GM18502 (cell line): Measurements from ENCODE around the gene FAHD2A.
"Not testable (repeated sequence)": the region's sequence is repeated elsewhere in the genome, so short reads cannot be mapped to it uniquely, and the experiment has no call there.

Source experiments
- ATAC-seq: cut with Tn5 transposase; IDR thresholded peaks from one replicate; pipeline ENCODE4 v1.9.1; 2021; ENCODE audit warnings: mild to moderate bottlenecking; ENCODE audit not compliant: unreplicated experiment, poor library complexity

The FAHD2A gene, protein sequence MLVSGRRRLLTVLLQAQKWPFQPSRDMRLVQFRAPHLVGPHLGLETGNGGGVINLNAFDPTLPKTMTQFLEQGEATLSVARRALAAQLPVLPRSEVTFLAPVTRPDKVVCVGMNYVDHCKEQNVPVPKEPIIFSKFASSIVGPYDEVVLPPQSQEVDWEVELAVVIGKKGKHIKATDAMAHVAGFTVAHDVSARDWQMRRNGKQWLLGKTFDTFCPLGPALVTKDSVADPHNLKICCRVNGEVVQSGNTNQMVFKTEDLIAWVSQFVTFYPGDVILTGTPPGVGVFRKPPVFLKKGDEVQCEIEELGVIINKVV

DNA sequence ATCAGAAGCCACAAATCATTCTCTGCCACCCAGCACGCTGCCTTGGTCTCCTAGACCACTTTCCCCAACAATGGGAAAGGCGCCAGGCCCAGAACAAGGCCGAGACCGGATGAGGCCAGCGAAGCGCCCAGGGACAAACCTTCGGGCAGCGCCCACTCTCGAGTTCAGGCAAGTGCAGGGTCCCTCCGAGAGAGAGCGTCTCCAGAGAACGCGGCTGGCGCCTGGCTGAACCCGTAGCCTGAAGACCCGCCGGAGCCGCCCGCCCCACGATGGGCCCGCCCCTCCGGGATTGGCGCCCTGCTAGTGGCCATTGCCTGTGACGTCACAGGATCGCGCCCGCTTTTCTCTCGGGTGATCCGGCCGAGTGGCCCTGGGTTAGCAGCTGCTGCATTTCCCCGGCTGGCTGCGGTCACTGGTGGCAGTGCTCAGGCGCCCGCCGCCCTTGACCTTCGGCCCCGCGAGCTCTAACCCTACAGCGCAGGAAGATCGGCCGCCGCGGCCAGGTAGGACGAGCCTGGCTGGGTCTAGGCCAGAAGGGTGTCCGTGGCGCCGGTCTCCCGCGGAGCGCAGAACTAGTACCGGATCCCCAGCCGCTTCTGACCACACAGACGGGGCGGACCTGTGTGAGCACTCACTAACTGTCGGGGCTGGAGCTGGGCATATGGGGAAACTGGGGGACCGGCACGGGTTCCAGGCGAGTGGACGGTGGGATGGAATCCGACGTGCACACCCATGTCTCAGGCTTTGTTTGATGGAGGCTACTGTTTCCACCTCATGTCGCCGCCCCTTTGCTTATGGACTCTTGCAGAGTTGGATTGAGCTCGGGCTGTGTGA lies at the start of gene FAHD2A:
Gene FAHD2A (plus strand): TSS at position 339 of the 834 bp plus-strand sequence. CDS start 2,851 bp downstream, outside the sequence.
- peak; percentile 95 for ATAC-seq

DNA sequence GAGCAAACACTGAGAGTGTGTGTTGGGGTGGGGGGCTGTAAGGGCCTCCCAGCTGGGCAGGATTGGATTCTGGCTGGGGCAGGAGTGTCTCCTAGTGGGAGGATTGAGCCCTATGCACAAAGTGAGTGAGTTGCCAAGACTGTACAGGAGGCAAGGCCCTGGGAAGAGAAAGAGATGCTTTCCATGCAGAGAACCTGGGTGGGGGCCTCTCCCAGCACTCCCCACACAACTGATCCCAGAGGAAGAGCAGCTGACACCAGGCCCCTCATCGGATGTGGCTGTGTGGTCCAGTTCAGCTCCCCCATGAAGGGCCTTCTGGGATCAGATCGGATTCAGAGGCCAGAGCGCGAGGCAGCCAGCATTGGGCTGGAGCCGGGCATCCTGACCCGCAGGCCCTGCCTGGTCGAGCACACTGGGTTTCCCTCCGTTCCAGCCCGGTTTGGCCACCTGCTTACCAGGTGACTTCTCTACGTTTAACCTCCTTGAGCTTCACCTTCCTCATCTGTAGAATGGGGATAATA lies 49.4 kb upstream of the FAHD2A start:
- no peak for ATAC-seq

- no peak for ATAC-seq
Measured at GRCh38 chr2:95353613-95354468, 48.7 kb upstream of the FAHD2A start.

GRCh38 chr2:95354469-95354901 lies 48.0 kb upstream of the FAHD2A start:
- ATAC-seq: no peak

DNA sequence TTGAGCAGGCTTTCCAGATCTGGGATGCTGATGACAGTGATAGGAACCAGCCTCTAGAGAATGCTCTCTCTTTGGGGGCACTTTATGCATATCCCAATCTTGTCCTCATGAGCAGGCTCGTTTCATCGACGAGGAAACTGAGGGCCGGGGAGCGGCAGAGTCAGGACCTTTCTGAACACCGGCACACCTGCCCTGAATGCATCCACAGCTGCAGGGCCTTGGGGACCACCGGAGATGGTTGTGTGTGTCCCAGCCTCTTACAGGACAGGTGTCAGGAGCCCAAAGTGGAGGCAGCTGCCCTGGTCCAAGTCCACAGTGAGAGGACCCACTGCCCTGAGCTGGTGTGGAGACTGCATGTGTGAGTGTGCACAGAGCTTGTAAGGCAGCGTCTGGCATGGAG lies 47.6 kb upstream of the FAHD2A start:
- ATAC-seq: no peak

GRCh38 chr2:95355486-95355885 lies 47.0 kb upstream of the FAHD2A start:
- ATAC-seq: not testable (repeated sequence)

DNA sequence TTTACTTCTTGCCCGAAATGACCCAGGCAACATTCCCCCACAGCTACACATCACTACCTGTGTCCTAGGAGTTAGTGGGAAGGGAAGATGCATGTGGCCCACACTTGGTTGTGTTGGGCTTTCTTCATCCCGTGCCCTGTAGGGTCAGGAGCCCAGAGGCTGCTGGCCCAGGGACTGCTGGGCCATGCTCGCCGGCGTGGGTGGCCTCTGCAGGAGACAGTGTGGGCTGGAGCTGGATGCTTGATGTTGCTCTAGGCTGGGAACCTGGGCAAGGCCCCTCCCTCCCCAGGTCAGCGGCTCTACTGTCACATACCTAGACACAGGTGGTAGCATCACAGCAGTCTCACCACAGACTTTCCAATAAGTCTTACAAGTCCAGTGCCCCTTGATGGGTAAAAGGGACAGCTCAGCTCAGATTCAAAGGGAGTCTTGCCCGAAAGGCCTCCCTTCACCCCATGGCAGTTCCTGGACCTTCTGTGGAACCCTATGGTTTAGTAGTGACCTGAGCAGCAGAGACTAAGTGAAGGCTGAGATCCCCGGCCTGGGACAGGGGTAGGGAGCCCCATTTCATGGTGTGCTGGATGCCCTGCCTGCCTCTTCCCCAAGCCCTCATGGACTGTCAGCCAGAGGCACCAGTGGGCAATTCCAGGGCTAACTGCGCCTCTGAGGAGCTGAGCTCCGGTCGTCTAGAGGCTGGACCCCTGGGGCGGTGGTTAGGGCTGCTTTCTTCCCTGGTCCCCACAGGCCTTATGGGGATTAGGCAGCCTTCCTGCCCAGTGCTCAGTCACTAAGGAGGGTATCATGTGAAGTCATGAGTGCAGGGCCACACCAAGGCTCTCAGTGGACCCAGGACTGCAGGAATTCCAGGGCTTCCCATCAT lies 45.4 kb upstream of the FAHD2A start:
- no peak for ATAC-seq

- ATAC-seq: no peak
Measured at GRCh38 chr2:95357717-95358280, 44.7 kb upstream of the FAHD2A start.

GRCh38 chr2:95359031-95359430 lies 43.5 kb upstream of the FAHD2A start:
- ATAC-seq: no peak

- no peak for ATAC-seq
Measured at GRCh38 chr2:95359501-95359930, 43.0 kb upstream of the FAHD2A start.

GRCh38 chr2:95361216-95361980 lies 41.1 kb upstream of the FAHD2A start:
- ATAC-seq: no peak

DNA sequence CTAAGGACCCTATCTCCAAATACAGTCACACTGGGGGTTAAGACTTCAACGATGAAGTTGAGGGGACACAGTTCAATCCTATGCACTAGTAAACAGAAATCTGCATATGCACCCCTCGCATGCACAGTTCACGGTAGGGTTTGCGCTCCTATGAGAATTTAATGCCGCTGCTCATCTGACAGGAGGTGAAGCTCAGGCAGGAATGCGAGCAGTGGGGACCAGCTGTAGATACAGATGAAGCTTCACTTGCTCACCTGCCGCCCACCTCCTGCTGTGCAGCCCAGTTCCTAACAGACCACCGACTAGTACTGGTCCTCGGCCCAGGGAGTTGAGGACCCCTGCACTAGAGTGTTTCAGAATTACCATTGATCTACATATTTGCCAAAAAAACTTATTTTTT lies 40.0 kb upstream of the FAHD2A start:
- ATAC-seq: no peak

- ATAC-seq: no peak
Measured at GRCh38 chr2:95366514-95366913, 36.0 kb upstream of the FAHD2A start.

DNA sequence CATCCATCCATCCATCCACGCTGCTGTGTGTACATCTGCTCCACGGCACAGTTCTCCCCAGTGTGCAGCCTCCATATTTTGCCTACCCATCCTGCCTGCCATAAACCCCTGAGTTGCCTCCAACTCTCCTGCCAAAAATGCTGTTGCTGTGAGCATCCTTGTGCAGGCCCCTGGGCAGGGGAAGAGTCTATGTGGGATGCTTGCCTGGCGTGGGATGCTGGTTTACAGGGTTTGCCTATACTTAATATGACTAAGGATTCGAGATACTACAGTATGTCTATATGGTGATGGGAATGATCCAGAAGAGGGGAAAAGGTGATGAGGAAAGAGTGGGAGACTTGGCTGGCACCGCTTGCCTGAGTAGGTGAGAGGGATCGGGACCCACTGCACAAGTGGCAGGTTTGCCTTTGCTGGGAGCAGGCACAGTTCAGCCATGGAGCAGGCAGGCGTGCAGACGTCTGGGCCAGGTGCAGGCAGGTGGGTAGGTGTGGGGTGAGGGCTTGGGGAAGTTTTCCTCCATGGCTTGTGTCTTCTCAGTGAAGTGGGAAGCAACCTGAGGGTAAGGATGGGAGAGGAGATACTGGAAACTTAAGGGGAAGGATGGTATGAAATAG lies 30.2 kb upstream of the FAHD2A start:
- ATAC-seq: no peak

DNA sequence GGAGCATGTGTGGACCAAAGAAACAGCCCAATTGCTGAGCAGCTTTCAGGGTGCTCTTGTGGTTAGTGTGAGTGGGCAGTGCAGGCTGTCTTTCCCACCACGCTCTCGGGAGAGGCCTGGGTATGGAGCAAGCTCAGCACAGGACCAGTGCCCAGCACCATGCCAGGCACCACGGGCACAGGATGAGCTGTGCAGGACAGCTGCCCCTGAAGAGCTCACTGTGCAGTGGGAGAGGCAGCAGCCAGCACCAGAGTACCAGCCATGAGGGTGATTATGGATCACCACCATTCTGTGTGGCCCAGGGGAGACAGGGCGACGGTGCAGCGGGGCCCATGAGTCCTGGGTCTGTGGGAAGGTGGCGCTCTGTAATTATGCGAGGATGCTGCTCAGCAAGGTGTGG lies 29.7 kb upstream of the FAHD2A start:
- ATAC-seq: no peak

DNA sequence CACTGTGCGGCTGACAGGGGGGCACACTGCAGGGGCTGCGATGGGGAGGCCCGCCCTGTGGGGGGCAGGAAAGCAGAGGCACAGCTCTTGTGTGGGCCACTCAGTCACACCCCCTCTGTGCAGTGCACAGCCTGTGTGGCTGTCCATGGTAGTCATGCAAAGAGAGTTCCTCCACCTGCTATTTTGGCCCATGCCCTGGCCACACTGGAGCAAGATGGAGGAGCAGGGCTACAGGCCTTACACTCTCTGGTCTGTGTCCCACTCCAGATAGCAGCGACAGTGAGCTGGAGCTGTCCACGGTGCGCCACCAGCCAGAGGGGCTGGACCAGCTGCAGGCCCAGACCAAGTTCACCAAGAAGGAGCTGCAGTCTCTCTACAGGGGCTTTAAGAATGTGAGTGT lies 28.5 kb upstream of the FAHD2A start:
- no peak for ATAC-seq

DNA sequence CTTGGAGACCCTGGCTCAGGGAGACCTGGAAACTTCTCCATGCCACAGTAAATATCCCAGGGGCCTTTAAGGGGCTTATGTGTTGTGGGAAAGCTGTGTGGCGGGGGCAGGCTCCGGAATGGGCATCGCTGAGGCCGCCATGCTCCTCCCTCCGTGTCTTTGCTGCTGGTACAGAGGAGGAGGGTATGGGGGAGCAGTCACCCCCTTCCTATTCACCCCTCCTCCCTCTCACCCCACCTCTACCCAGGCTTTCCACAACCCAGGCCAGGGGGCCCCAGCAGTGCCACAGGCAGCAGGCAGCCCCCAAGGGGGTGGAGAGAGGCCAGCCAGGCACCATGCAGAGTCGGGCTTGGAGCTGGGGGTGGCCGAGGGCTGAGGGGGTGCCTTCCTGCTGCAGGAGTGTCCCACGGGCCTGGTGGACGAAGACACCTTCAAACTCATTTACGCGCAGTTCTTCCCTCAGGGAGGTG lies 28.0 kb upstream of the FAHD2A start:
- no peak for ATAC-seq

DNA sequence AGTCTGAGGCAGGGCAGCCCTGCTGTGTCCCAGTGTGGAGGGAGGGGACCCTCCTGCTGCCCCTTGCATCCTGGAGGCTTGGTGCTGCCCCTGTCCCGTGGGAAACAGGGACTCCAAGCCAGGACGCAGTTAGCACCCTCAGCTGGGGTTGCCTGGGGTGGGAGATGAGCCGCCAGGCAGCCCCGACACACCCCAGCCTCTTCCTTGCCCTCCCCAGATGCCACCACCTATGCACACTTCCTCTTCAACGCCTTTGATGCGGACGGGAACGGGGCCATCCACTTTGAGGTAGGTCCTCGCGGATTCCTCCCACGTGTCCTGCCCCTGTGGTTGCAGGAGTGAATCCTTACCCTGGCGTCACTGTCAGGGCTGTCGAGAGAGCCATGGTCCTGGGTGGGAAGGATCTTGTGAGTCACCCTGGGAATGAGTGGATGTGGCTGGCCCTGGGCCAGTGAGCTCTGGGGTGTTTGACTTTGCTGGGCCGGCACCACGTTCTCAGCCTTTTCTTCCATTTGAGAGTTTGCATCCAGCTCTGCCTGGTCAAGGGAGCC lies 27.5 kb upstream of the FAHD2A start:
- no peak for ATAC-seq
